ENCODE results near the gene DOCK9. TPM values are rescaled to one million over a fixed set of nuclear protein-coding genes. Genes with fewer than 3 reads are reported as not detected.

The DOCK9 gene
- total RNA-seq, 1 donor from 2014 or later: 311 TPM

DNA sequence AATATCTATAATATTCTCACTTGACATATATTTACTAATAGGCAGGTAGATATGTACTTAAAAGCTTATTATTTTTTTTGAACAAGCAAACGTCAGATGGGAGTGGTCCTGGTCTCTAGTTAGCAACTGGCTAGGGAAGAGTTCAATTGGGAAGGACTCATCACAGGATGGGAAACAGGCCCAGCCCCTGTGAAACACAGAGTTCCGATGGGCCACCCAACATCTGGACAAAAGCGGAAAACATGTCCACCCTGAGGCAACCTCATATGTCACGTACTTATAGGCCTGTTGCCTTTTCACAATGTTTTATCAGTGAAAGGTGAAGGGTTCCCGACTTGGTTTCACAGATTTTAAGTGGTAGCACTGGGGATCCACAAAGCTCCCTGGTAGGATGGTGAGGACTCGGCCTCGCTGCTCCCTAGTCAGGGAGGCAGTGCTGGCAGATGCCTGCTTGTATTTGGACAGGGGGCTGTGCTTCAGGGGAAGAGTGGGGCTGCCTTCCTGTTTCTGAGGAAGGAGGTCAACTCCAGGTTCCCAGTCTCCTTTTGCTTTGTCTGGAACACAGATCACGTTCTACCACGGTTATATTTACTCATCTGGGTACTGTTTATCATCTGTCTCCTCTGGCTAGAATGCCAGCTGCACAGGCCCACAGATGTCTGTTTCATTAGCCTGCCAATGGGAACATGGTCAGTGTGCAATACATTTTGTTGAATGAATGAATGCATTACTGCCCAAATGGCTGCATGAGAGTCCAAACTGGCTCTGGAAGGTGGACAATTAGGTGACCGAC lies 176.0 kb downstream of the DOCK9 start:
- no peak for DNase-seq (ENCODE audit: low read depth, low spot score)

- no peak for DNase-seq (ENCODE audit: low read depth, low spot score)
These were observed 177.8 kb downstream of the DOCK9 start for GRCh38 chr13:98800078-98800477.

GRCh38 chr13:98798849-98799645 lies 178.8 kb downstream of the DOCK9 start:
- DNase-seq (ENCODE audit: low read depth, low spot score): no peak

DNA sequence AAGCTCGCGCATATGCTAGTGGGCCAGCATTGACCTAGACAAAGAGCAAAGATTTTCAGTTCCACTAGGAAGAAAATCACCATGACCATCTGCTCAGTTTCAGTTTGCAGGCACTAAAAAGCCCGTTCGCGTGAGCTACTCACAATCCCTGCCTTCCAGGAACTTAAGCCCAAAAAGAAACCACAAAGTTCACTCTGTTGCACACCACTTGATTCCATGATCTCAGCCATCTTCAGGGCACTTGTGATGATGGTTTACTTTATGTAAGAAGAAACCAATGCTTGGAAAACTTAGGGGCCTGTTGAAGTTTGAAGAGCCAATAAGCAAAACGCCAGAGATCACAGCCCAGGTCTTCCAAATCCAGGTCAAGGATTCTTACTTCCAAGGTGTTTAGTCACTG lies 180.4 kb downstream of the DOCK9 start:
- DNase-seq (ENCODE audit: low read depth, low spot score): no peak

- no peak for DNase-seq (ENCODE audit: low read depth, low spot score)
These were observed 181.1 kb downstream of the DOCK9 start for GRCh38 chr13:98796798-98797197.

GRCh38 chr13:98796191-98796590 lies 181.7 kb downstream of the DOCK9 start:
- DNase-seq (ENCODE audit: low read depth, low spot score): no peak

DNA sequence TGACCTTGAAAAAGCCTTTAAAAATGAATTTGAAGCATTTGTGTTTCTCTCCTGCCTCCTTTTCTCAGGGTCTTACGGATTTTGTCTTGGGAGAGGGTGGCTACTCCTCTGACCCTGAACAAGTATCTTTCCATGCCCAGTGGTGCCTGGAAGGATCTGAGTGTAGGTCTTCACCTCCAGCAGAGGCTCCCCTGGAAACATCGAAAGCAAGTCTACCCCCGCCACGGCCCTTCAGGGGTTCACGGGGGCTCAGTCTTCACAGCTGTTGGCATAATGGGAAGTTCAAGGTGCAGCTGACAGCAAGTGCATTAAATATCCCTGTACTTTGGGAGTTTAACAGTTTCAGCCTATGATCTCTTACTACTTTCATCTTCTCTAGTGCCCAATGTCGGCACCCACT lies 182.6 kb downstream of the DOCK9 start:
- DNase-seq (ENCODE audit: low read depth, low spot score): no peak

DNA sequence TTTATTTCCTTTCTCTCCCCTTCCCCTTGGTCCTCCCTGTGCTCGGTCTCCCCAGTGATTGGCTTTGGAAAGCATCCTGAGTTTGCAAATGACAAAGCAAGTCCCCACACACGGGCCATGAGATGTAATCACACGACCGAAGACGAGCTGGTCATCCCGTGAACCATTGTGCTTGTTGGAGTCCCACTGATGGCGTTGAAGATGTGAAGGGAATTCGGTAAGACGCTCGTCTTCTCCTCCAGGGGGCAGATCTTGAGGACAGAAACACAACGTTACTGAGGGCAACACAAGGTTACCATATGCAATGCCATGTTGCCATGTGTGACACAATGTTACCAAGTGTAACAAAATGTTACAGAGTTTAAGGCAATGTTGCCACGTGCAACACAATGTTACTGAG lies 183.4 kb downstream of the DOCK9 start:
- no peak for DNase-seq (ENCODE audit: low read depth, low spot score)

GRCh38 chr13:98792785-98793495 lies 184.9 kb downstream of the DOCK9 start:
- no peak for DNase-seq (ENCODE audit: low read depth, low spot score)

DNA sequence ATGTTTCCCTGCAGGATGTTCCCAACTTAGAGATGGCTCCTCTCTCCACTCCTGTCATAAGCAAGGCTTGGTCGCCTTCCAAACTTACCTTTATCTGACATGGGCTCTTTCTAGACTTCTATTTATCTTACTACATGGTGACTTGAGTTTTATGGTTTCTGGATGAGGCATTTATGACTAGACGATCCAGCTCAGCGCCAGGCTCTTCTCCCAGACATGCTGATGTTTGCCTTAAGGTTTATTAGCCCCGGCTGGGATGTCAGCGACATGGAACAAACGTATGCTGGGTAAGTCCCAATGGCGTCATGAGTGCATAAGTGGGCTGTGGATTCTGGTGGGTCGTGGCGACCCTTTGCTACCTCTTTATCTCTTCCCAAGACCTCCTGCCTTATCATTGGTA lies 185.5 kb downstream of the DOCK9 start:
- DNase-seq (ENCODE audit: low read depth, low spot score): no peak

DNA sequence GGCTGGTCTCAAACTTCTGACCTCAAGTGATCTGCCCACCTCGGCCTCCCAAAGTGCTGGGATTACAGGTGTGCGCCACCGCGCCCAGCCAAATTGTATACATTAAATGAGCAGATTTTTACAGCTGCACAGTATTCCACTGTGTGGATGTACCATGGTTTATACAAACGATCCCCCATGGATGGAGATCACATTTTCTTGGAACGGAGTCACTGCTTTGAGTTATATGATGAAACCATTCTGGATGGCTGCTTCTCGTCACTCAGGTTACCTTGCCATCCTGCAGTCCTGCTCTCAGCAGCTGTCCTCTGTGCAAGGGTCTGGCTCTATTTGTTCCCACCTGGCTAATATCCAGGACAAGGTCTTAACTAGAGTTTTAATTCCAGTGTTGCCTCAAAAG lies 186.3 kb downstream of the DOCK9 start:
- DNase-seq (ENCODE audit: low read depth, low spot score): no peak

GRCh38 chr13:98787996-98788395 lies 189.9 kb downstream of the DOCK9 start:
- DNase-seq (ENCODE audit: low read depth, low spot score): no peak

GRCh38 chr13:98787173-98787572 lies 190.7 kb downstream of the DOCK9 start:
- no peak for DNase-seq (ENCODE audit: low read depth, low spot score)

DNA sequence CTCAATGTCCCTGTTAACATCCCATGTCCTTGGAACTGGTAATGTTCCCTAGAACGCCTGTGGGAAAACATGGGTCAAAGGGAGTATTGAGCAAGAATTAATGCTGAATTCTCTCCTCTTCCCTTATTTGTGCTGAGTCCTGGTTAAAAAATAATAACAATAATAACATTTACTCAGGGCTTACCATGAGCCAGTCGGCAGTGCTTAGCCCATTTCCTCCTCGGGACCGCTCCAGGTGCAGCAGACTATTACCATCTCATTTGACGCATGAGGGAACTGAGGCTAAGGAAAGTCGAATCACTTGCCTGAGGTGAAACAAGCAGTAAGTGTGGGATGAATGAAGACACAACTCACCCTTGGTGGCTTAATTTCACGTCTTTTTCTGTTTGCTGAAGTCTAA lies 191.8 kb downstream of the DOCK9 start:
- DNase-seq (ENCODE audit: low read depth, low spot score): no peak

DNA sequence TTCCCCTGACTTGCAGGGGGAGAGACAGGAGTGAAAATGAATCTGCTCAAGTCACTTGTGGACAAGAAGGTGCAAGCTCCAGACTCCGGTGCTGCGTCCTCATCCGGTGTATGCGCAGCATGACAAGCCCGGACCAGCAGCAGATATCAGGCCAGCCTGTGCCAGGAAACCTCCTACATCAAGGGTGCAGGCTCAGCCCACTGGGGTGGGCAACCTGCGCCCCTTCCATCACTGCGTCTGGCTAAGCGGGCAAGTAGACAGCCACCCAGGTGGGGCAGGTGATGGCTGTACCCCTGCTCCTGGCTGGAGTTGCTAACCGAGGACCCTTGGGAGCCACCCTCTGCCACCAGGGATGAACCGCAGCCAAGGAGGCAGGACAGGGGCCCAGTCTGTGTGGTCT lies 192.5 kb downstream of the DOCK9 start:
- no peak for DNase-seq (ENCODE audit: low read depth, low spot score)

DNA sequence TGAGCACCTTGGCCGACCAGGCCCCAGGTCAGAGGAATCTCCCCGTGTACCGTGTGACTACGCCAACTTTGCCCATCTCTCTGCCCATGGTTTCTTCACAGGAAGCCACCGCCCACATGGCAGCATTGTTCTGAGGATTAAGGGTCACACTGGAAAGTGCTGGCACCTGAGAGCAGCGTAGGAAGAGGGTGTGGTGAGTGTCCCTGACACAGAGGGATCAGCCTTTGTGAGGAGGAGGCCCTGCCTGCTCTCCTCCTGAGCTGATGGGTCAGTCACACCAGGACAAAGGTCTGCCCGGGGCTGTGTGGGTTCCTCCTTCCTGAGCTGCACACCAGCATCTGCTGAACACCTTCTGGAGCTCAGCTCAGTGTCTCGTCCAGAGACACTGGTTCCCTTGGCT lies 193.2 kb downstream of the DOCK9 start:
- no peak for DNase-seq (ENCODE audit: low read depth, low spot score)

GRCh38 chr13:98783856-98784478 lies 193.9 kb downstream of the DOCK9 start:
- no peak for DNase-seq (ENCODE audit: low read depth, low spot score)

DNA sequence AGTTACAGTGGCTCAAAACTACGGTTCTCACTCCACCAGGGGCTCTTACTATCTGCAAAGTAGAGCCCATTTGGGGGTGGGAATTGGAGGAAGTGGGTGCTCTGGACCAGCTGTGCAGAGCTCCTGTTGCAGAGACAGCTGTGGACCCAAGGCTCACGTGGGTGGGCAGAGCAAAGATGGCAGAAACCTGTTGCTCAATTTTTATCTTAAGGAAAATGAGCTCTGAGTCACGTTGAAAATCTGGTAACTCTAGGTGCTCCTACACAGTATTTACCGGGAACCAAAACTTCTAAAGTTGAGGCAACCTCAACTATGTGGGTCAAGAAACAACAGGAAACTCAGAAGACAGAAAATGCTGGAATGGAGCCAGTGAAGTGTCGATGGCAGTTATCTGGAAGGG lies 195.2 kb downstream of the DOCK9 start:
- DNase-seq (ENCODE audit: low read depth, low spot score): no peak

DNA sequence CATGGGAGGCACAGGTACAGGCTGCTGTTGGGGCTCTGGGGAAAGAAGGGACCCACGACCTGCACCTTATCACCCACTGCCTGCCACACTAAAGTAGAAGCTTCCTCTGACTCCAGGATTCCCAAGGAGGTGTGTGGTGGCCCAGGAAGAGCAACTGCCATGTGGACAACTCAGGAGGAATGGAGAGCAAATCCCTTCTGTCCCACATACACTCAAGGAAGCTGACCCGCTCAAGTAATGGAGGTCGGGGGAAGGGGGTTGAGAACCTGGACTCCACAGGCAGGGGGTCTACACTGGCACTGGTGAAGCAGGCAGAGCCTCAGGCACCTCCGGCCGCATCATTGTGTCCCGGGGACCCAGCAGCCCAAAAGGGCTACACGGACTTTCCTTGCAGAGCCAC lies 196.0 kb downstream of the DOCK9 start:
- DNase-seq (ENCODE audit: low read depth, low spot score): no peak

GRCh38 chr13:98781470-98781869 lies 196.4 kb downstream of the DOCK9 start:
- no peak for DNase-seq (ENCODE audit: low read depth, low spot score)

DNA sequence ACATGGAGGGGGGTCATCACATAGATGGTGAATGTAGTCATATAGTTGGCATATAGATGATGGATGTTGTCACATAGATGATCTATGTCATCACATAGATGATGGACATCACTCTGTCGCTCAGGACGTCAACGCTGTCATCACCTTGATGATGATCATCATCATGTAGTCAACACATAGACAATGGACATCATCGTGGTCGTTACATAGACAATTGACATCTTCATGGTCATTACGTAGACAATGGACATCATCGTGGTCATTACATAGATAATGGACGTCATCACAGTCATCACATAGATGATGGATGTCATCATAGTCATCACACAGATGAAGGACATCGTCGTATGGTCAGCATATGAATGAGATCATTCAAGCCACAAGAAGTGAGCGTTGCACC lies 196.8 kb downstream of the DOCK9 start:
- no peak for DNase-seq (ENCODE audit: low read depth, low spot score)

DNA sequence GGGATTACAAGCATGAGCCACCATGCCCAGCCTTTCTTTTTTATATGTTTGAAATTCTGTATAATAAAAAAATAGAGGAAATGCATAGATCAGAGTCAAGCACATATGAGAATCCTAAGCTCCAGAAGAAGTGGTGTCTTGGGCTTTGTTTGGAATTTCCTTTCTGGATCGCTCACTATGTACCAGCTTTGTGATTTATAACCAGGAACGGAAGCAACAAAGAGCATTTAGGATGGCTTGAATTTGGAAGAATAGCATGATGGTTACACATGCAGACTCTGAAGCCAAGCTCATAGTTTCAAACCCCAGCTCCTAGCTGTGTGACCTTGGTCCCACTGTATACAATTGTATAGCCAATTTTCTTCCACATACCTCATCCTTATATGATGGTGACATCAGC lies 197.4 kb downstream of the DOCK9 start:
- no peak for DNase-seq (ENCODE audit: low read depth, low spot score)

Data from pulmonary artery endothelial cell (primary cell).